Left lobe of liver (tissue), 2 donors: ENCODE results near the gene PIGS. TPM values are rescaled to one million over a fixed set of nuclear protein-coding genes. Genes with fewer than 3 reads are reported as not detected.
A peak's percentile ranks its signal among the peaks of the same experiment; 100 is the strongest.
"Not testable (repeated sequence)": the region's sequence is repeated elsewhere in the genome, so short reads cannot be mapped to it uniquely, and the experiment has no call there.

ENCODE experiments used
- ATAC-seq: fragments of 200-7000 bp; cut with Tn5 transposase; one replicate; pipeline ENCODE4 v1.9.1; 2020; ENCODE audit warnings: mild to moderate bottlenecking, moderate library complexity
- DNase-seq: peaks from one replicate; pipeline ENCODE4 v3.0.0-alpha.2; 2020; ENCODE audit warnings: low spot score
- total RNA-seq: library from RNA; stranded (reverse); gene quantifications from one replicate; pipeline ENCODE4 v1.2.1, GENCODE V29; 2021
- donor health status: DM: no; HTN: no; CAD: no; lungs with moderate emphysema.
- donor health status: DM: no; HTN: yes; CAD: no.

PIGS gene
- total RNA-seq, 1 donor from 2014 or later = 10.1 TPM

GRCh38 chr17:28579526-28579925 lies 8.2 kb upstream of the PIGS start:
- ATAC-seq = no peak
- no peak for DNase-seq

- ATAC-seq = no peak
- DNase-seq = no peak
These were observed 7.2 kb upstream of the PIGS start for GRCh38 chr17:28578246-28579195.

GRCh38 chr17:28577466-28577824 lies 6.1 kb upstream of the PIGS start:
- ATAC-seq (no peak), DNase-seq (no peak)

GRCh38 chr17:28576758-28577465 lies 5.6 kb upstream of the PIGS start, which contains the start of gene ALDOC:
TSS of gene ALDOC (minus strand) at chr17:28576895. CDS start at chr17:28575532, 1,363 bp downstream.
- DNase-seq = peak; percentile 99
- ATAC-seq = peak; percentile 96

GRCh38 chr17:28576016-28576415 lies 4.7 kb upstream of the PIGS start:
- not testable (repeated sequence) for ATAC-seq, DNase-seq

GRCh38 chr17:28575126-28575795 lies 3.9 kb upstream of the PIGS start:
- DNase-seq (no peak), ATAC-seq (no peak)

GRCh38 chr17:28574526-28574925 lies 3.2 kb upstream of the PIGS start:
- no peak for ATAC-seq
- DNase-seq = no peak

- ATAC-seq (no peak), DNase-seq (no peak)
These were observed 2.7 kb upstream of the PIGS start for GRCh38 chr17:28573966-28574480.

GRCh38 chr17:28573521-28573920 lies 2.2 kb upstream of the PIGS start:
- ATAC-seq (no peak), DNase-seq (no peak)

- no peak for DNase-seq
- no peak for ATAC-seq
These were observed 1.7 kb upstream of the PIGS start for GRCh38 chr17:28573040-28573380.

GRCh38 chr17:28572259-28573039 lies 1.1 kb upstream of the PIGS start:
- no peak for DNase-seq
- ATAC-seq = no peak

GRCh38 chr17:28570716-28571360 lies 486 bp downstream of the PIGS start:
- no peak for DNase-seq
- ATAC-seq = peak; percentile 67

- ATAC-seq (no peak), DNase-seq (no peak)
These were observed 1.9 kb downstream of the PIGS start for GRCh38 chr17:28569446-28569845.

GRCh38 chr17:28567604-28568003 lies 3.7 kb downstream of the PIGS start:
- no peak for ATAC-seq
- DNase-seq = no peak

- ATAC-seq (peak; percentile 24), DNase-seq (no peak)
These were observed 7.8 kb downstream of the PIGS start for GRCh38 chr17:28563475-28563874.

GRCh38 chr17:28555022-28555421 lies 16.3 kb downstream of the PIGS start:
- DNase-seq (no peak), ATAC-seq (no peak)

GRCh38 chr17:28554565-28554964 lies 16.8 kb downstream of the PIGS start:
- ATAC-seq (no peak), DNase-seq (no peak)

GRCh38 chr17:28553000-28553505 lies 18.3 kb downstream of the PIGS start:
- ATAC-seq = peak; percentile 36
- DNase-seq = no peak

GRCh38 chr17:28552176-28552999 lies 18.9 kb downstream of the PIGS start, which contains the start of gene UNC119:
TSS of gene UNC119 (minus strand) at chr17:28552624. CDS start at chr17:28552557, 67 bp downstream.
- DNase-seq (peak; percentile 84), ATAC-seq (peak; percentile 88)
